ENCODE data around the gene DIS3L. TPM values are rescaled to one million over a fixed set of nuclear protein-coding genes. Genes with fewer than 3 reads are reported as not detected.

Gene DIS3L
- total and polyA plus RNA-seq, 2 of the 4 experiments (the other 2 are of a cell fraction), result 5.1 to 14.5 TPM

DNA sequence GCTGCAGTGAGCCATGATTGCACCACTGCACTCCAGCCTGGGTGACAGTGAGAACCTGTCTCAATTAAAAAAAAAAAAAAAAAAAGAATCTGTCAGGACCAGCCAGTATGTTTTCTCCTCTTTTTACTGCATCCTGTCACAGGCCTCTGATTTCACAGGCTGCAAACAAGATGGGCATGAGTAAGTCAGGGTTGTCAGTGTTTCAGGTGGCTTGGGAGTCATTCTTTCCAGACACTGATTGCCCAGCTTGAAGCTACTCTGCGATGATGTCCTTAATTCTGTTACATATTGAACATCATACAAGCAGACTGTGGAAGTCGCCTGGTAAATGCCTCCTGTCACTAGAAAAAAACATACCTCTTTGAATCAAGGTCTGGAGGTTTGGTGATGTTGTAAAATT, 18.8 kb downstream of the DIS3L start:
- H2BK120ac ChIP-seq (ENCODE audit: low read depth, low read length), result no peak overlapping the region
- ChIA-PET POLR2A (ENCODE audit: unreplicated experiment) (no interaction called here), CTCF (no interaction called here)
- no peaks in the 10 kb centered on the region for H3K27me3 ChIP-seq (ENCODE audit: control insufficient read depth, insufficient read depth, low read length)
- H3K79me1 ChIP-seq (ENCODE audit: low read depth in 1 of 2, low read length in 2 of 2), result no peaks in the 10 kb centered on the region
- H3K4me1 ChIP-seq (ENCODE audit: control insufficient read depth, insufficient read depth, low read length), result no peaks in the 10 kb centered on the region
- intact Hi-C loops (cut with micrococcal nuclease) (no loop called here), in situ Hi-C loops (cut with MboI; ENCODE audit: low sequenced_read_pairs) (no loop called here), dilution Hi-C loops (cut with HindIII; ENCODE audit: low sequenced_read_pairs, unreplicated experiment) (loop anchor here (25.0 kb wide), 1 partner anchor 100 kb away; no protein-coding TSS in a partner anchor)
- H3K9me1 ChIP-seq (ENCODE audit: insufficient read depth, low read length), result no peaks in the 10 kb centered on the region
- H3K9me3 ChIP-seq (ENCODE audit: control insufficient read depth, insufficient read depth, low read length), result no peaks in the 10 kb centered on the region
- no peak overlapping the region for H3K4ac ChIP-seq (ENCODE audit: low read depth, low read length)
- no peak overlapping the region for H2AK5ac ChIP-seq (ENCODE audit: low read depth, low read length)
- no peak overlapping the region for H2AK9ac ChIP-seq (replicated peaks; ENCODE audit: low read depth, low read length, poor library complexity)
- H3K27ac ChIP-seq (ENCODE audit: insufficient read depth, low read length), result no peak overlapping the region
- no peak overlapping the region for H3K9ac ChIP-seq (ENCODE audit: low read depth, low read length)
- H3K4me3 ChIP-seq (ENCODE audit: insufficient read depth, low read depth, low read length), result no peak overlapping the region
- no peak overlapping the region for H3K14ac ChIP-seq (replicated peaks; ENCODE audit: low read depth, low read length)
- no TSS peak for BruUV-seq (replicated peaks)
- H2BK20ac ChIP-seq (ENCODE audit: low read depth, low read length), result no peak overlapping the region
- no peak overlapping the region for H2AFZ ChIP-seq (replicated peaks; ENCODE audit: low read length, poor library complexity)
- H2BK15ac ChIP-seq (ENCODE audit: low read depth, low read length), result no peak overlapping the region
- H4K5ac ChIP-seq (ENCODE audit: low read depth, low read length), result no peak overlapping the region
- WGBS, 2 experiments (ENCODE audit: extremely low coverage in 2 of 2, insufficient read length in 1 of 2), result no CpG with 5 or more reads among the region's 2 CpGs
- peaks cover 17% of the 10 kb centered on the region for H3K36me3 ChIP-seq (ENCODE audit: control insufficient read depth, insufficient read depth, low read length)
- no peak for ATAC-seq (ENCODE audit: low read depth)
- no peak overlapping the region for H4K91ac ChIP-seq (ENCODE audit: insufficient read depth, low read depth, low read length)
- no peak for TF ChIP-seq RFX5 (IDR thresholded peaks at IDR 0.05; ENCODE audit: low read depth, low read length)
- TF ChIP-seq, protein P1, sequence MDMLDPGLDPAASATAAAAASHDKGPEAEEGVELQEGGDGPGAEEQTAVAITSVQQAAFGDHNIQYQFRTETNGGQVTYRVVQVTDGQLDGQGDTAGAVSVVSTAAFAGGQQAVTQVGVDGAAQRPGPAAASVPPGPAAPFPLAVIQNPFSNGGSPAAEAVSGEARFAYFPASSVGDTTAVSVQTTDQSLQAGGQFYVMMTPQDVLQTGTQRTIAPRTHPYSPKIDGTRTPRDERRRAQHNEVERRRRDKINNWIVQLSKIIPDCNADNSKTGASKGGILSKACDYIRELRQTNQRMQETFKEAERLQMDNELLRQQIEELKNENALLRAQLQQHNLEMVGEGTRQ (IDR thresholded peaks at IDR 0.05; ENCODE audit: low read depth, low read length), result no peak
- TF ChIP-seq, protein P2, sequence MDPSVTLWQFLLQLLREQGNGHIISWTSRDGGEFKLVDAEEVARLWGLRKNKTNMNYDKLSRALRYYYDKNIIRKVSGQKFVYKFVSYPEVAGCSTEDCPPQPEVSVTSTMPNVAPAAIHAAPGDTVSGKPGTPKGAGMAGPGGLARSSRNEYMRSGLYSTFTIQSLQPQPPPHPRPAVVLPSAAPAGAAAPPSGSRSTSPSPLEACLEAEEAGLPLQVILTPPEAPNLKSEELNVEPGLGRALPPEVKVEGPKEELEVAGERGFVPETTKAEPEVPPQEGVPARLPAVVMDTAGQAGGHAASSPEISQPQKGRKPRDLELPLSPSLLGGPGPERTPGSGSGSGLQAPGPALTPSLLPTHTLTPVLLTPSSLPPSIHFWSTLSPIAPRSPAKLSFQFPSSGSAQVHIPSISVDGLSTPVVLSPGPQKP (IDR thresholded peaks at IDR 0.05; ENCODE audit: borderline replicate concordance, low read depth, low read length), result no peak
- TF ChIP-seq BHLHE40 (IDR thresholded peaks at IDR 0.05; ENCODE audit: low read depth, low read length), result no peak
- no peak for TF ChIP-seq CHD1 (IDR thresholded peaks at IDR 0.05; ENCODE audit: low read depth, low read length)
- no peak for TF ChIP-seq MXI1 (IDR thresholded peaks at IDR 0.05; ENCODE audit: borderline replicate concordance, low read depth, low read length)
- no peak for TF ChIP-seq MAZ (IDR thresholded peaks at IDR 0.05; ENCODE audit: borderline replicate concordance, low read depth, low read length)
- no peak for TF ChIP-seq CEBPB (IDR thresholded peaks at IDR 0.05; ENCODE audit: low read depth, low read length)
- no peak for TF ChIP-seq RCOR1 (IDR thresholded peaks at IDR 0.05; ENCODE audit: insufficient replicate concordance, low read length)
- no peak for TF ChIP-seq FOS (IDR thresholded peaks at IDR 0.05; ENCODE audit: low read depth, low read length)
- no peak for TF ChIP-seq SMC3 (IDR thresholded peaks at IDR 0.05; ENCODE audit: low read depth, low read length)
- TF ChIP-seq POLR2A (IDR thresholded peaks at IDR 0.05; ENCODE audit: low read depth, low read length), result no peak
- DNase-seq, result no peak
- no peak overlapping the region for H2BK5ac ChIP-seq (ENCODE audit: low read depth, low read length, poor library complexity, severe bottlenecking)
- H3K56ac ChIP-seq (ENCODE audit: extremely low read depth, insufficient read depth, low read length), result no peak overlapping the region
- H3K18ac ChIP-seq (ENCODE audit: low read depth, low read length), result no peak overlapping the region
- no peak overlapping the region for H3K23ac ChIP-seq (ENCODE audit: low read depth, low read length)
- H4K8ac ChIP-seq (ENCODE audit: low read depth in 2 of 2, low read length in 2 of 2), result no peak overlapping the region
- H4K20me1 ChIP-seq (ENCODE audit: insufficient read depth, low read length), result no peaks in the 10 kb centered on the region
- no peak overlapping the region for H3K4me2 ChIP-seq (ENCODE audit: low read depth, low read length)

Data from IMR-90 (cell line).